Endothelial cell of umbilical vein (primary cell): Measurements from ENCODE around the gene TESK1.

Source experiments
- JUN ChIP-seq: IDR thresholded peaks from 2 replicates; pipeline ENCODE4 v1.6.1; 2011; ENCODE audit warnings: borderline replicate concordance, low read depth; ENCODE audit not compliant: insufficient read length, insufficient read depth
- POLR2A ChIP-seq: IDR thresholded peaks from 2 replicates; pipeline ENCODE4 v1.6.1; 2012; ENCODE audit warnings: low read depth, mild to moderate bottlenecking, control low read depth, low read length
- TF ChIP-seq, protein P1 (sequence below), 2 donors: IDR thresholded peaks; 1 replicate in 1 of 2; 2 replicates in 1 of 2; pipeline ENCODE4 v1.5.1; 2011; ENCODE audit warnings: low read length in 2 of 2, mild to moderate bottlenecking in 2 of 2, moderate library complexity in 2 of 2, control low read depth in 1 of 2, inconsistent platforms in 1 of 2, low read depth in 1 of 2; ENCODE audit not compliant: insufficient read depth in 1 of 2; ENCODE audit errors: extremely low read depth in 1 of 2

DNA sequence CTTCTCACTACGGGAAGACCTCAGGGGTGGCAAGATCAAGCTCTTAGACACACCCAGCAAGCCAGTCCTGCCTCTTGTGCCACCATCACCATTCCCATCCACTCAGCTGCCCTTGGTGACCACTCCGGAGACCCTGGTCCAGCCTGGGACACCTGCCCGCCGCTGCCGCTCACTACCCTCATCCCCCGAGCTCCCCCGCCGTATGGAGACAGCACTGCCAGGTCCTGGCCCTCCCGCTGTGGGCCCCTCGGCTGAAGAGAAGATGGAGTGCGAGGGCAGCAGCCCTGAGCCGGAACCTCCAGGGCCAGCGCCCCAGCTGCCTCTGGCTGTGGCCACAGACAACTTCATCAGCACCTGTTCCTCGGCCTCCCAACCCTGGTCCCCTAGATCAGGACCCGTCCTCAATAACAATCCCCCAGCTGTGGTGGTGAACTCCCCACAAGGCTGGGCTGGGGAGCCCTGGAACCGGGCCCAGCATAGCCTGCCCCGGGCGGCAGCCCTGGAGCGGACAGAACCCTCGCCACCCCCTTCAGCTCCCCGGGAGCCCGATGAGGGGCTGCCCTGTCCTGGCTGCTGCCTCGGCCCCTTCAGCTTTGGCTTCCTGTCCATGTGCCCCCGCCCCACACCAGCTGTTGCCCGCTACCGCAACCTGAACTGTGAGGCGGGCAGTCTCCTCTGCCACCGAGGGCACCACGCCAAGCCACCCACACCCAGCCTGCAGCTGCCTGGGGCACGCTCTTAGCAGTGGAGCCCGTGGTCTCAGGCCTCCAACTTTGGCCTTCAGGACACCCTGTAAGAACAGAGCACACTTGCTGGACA, 4.1 kb downstream of the TESK1 start:
- TF ChIP-seq POLR2A: no peak
- TF ChIP-seq, protein P1, sequence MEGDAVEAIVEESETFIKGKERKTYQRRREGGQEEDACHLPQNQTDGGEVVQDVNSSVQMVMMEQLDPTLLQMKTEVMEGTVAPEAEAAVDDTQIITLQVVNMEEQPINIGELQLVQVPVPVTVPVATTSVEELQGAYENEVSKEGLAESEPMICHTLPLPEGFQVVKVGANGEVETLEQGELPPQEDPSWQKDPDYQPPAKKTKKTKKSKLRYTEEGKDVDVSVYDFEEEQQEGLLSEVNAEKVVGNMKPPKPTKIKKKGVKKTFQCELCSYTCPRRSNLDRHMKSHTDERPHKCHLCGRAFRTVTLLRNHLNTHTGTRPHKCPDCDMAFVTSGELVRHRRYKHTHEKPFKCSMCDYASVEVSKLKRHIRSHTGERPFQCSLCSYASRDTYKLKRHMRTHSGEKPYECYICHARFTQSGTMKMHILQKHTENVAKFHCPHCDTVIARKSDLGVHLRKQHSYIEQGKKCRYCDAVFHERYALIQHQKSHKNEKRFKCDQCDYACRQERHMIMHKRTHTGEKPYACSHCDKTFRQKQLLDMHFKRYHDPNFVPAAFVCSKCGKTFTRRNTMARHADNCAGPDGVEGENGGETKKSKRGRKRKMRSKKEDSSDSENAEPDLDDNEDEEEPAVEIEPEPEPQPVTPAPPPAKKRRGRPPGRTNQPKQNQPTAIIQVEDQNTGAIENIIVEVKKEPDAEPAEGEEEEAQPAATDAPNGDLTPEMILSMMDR (IDR thresholded peaks at IDR 0.05; ENCODE audit: extremely low read depth in 1 of 2, insufficient read depth in 1 of 2, low read depth in 1 of 2, low read length in 2 of 2): no peak
- no peak for TF ChIP-seq JUN
